NCI-H69 (cell line): ENCODE results near the gene PLCB2.
A peak's percentile ranks its signal among the peaks of the same experiment; 100 is the strongest.

Experiments used
- DNase-seq: peaks from one replicate; lab custom pipeline; 2025; lab: John Stamatoyannopoulos, UW

PLCB2 gene

GRCh38 chr15:40286061-40286532 is 21.6 kb downstream of the PLCB2 start:
- DNase-seq = no peak

GRCh38 chr15:40285554-40286011 is 22.2 kb downstream of the PLCB2 start:
- no peak for DNase-seq

GRCh38 chr15:40285151-40285550 is 22.6 kb downstream of the PLCB2 start:
- no peak for DNase-seq

GRCh38 chr15:40283615-40284300 is 24.0 kb downstream of the PLCB2 start:
- DNase-seq = peak; percentile 44

GRCh38 chr15:40282869-40283614 is 24.7 kb downstream of the PLCB2 start, which contains the start of gene ANKRD63:
Gene ANKRD63 (minus strand): TSS chr15:40283064. CDS start chr15:40282586, 478 bp downstream.
- DNase-seq = peak; percentile 75

GRCh38 chr15:40282147-40282868 is 25.4 kb downstream of the PLCB2 start:
- DNase-seq = peak; percentile 81

- no peak for DNase-seq
Observed at GRCh38 chr15:40281801-40282146, 26.0 kb downstream of the PLCB2 start.

GRCh38 chr15:40281057-40281800 is 26.5 kb downstream of the PLCB2 start:
- DNase-seq = peak; percentile 58

- peak; percentile 71 for DNase-seq
Observed at GRCh38 chr15:40280260-40281056, 27.3 kb downstream of the PLCB2 start.

- peak; percentile 85 for DNase-seq
Observed at GRCh38 chr15:40279437-40280141, 28.1 kb downstream of the PLCB2 start.

GRCh38 chr15:40278026-40278425 is 29.7 kb downstream of the PLCB2 start:
- no peak for DNase-seq

- DNase-seq = no peak
Observed at GRCh38 chr15:40277471-40277870, 30.3 kb downstream of the PLCB2 start.

- no peak for DNase-seq
Observed at GRCh38 chr15:40276927-40277326, 30.8 kb downstream of the PLCB2 start.

GRCh38 chr15:40275954-40276353 is 31.8 kb downstream of the PLCB2 start:
- no peak for DNase-seq

GRCh38 chr15:40275523-40275922 is 32.2 kb downstream of the PLCB2 start:
- no peak for DNase-seq

- DNase-seq = peak; percentile 88
Observed at GRCh38 chr15:40274350-40275274, 33.1 kb downstream of the PLCB2 start.

- DNase-seq = no peak
Observed at GRCh38 chr15:40273428-40273827, 34.3 kb downstream of the PLCB2 start.

- DNase-seq = no peak
Observed at GRCh38 chr15:40272485-40273056, 35.2 kb downstream of the PLCB2 start.
